T47D (cell line): ENCODE data around the gene LRFN4.
A peak's percentile ranks its signal among the peaks of the same experiment; 100 is the strongest.
"Not testable (repeated sequence)": the region's sequence is repeated elsewhere in the genome, so short reads cannot be mapped to it uniquely, and the experiment has no call there.

Experiments
- DNase-seq, 2 experiments: peaks; one replicate each; pipeline versions ENCODE4 v3.0.0 to v3.0.0-alpha.2; 2011 to 2012; ENCODE audit warnings: low read depth in 1 of 2, low spot score in 1 of 2
- JUND ChIP-seq: IDR thresholded peaks from 2 replicates; pipeline ENCODE4 v1.6.1; 2012; ENCODE audit warnings: low read depth
- in situ Hi-C: cut with HindIII; loops from 2 replicates; pipeline ENCODE4 v1.10.0; 2016; ENCODE audit warnings: low sequenced_read_pairs, low pct_unique_long_range_greater_than_20kb

The LRFN4 gene

GRCh38 chr11:66856496-66857233 is at the start of gene LRFN4:
LRFN4 (plus strand) TSS chr11:66857064; CDS start chr11:66857745, 681 bp downstream.
- in situ Hi-C loops = no loop called here

DNA sequence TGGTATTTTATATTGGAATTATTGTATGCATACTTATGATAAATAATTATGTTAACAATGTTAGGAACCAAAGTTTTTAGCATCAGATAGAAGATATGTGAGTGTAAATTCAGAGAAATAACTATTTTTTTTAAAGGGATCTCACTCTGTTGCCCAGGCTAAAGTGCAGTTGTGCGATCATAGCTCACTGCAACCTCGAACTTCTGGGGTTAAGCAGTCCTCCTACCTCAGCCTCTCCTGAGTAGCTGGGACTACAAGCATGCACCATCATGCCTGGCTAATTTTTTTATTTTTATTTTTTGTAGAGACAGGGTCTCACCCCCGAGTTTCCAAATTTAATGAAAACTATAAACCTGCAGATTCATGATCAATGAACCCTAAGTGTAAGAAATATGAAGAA is 47.3 kb upstream of the LRFN4 start:
- in situ Hi-C loops = no loop called here
- DNase-seq = no peak
- TF ChIP-seq JUND = no peak

More at GRCh38 chr11:66856496-66857233, at the start of gene LRFN4:
- DNase-seq = peak; percentile 83 to 89
- TF ChIP-seq JUND = no peak

GRCh38 chr11:66810576-66811185 is 46.2 kb upstream of the LRFN4 start:
- no peak for DNase-seq
- in situ Hi-C loops = no loop called here
- TF ChIP-seq JUND = no peak

- in situ Hi-C loops = no loop called here
Observed at GRCh38 chr11:66814678-66815077, 42.2 kb upstream of the LRFN4 start.

DNA sequence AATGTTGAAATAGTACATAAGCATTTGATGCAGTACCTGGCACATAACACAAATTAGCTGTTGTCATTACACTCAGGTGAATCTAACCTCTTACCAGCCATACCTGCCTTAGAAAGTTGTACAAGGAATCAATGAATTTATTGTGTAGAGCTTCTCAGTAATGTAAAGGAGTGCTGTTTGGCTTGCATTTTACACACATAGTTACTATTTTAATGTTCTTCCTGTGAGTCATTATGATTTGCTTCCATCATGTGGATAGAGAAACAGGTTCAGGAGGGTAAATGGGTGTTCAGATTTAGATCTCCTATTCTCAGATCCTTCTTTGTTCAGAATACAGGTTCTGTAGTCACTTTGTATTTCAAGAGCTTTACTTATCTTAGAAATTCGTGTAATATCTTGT is 41.2 kb upstream of the LRFN4 start:
- no peak for DNase-seq
- in situ Hi-C loops = no loop called here
- no peak for TF ChIP-seq JUND

More at GRCh38 chr11:66814678-66815077, 42.2 kb upstream of the LRFN4 start:
- no peak for DNase-seq
- TF ChIP-seq JUND = no peak

- no peak for DNase-seq
- TF ChIP-seq JUND = no peak
- in situ Hi-C loops = no loop called here
Observed at GRCh38 chr11:66818231-66818955, 38.5 kb upstream of the LRFN4 start.

DNA sequence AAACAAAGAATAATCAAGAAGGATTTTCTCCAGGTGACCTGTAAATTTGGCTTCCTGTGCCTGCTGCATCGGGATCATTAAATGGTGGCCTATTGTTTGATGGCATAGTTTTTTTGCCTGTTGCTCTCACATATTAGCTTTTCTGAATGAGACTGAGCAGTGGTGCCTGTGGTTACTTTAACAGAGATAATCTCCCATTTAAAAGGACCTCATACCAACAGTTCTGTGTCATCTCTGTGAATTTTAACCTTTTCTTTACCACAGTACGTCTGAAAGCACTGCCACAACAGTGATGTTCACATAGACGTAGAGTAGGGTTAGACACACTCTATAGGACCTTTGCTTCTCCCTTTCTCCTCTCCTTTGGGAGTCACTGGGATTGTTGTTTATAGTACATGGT is 36.5 kb upstream of the LRFN4 start:
- TF ChIP-seq JUND = no peak
- in situ Hi-C loops = no loop called here
- DNase-seq = no peak

GRCh38 chr11:66820901-66821300 is 36.0 kb upstream of the LRFN4 start:
- no peak for DNase-seq
- in situ Hi-C loops = no loop called here
- no peak for TF ChIP-seq JUND

- in situ Hi-C loops = no loop called here
- no peak for TF ChIP-seq JUND
- DNase-seq = no peak
Observed at GRCh38 chr11:66823700-66824099, 33.2 kb upstream of the LRFN4 start.

DNA sequence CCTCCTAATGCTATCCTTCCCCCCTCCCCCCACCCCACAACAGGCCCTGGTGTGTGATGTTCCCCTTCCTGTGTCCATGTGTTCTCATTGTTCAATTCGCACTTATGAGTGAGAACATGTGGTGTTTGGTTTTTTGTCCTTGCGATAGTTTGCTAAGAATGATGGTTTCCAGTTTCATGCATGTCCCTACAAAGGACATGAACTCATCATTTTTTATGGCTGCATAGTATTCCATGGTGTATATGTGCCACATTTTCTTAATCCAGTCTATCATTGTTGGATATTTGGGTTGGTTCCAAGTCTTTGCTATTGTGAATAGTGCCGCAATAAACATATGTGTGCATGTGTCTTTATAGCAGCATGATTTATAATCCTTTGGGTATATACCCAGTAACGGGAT is 32.3 kb upstream of the LRFN4 start:
- DNase-seq, in situ Hi-C loops: not testable (repeated sequence)

DNA sequence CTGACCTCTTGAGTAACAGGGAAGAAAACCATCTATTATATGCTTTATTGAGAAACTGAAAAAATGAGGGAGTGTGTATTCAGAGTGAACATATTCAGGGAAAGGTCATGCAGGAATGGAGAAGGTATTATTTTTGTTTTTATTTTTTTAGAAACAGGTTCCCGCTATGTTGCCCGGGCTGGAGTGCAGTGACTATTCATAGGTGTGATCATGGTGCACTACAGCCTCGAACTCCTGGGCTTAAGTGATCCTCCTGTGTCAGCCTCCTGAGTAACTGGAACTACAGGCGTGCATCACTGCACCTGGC is 22.4 kb upstream of the LRFN4 start:
- TF ChIP-seq JUND = no peak
- no peak for DNase-seq
- in situ Hi-C loops = no loop called here

DNA sequence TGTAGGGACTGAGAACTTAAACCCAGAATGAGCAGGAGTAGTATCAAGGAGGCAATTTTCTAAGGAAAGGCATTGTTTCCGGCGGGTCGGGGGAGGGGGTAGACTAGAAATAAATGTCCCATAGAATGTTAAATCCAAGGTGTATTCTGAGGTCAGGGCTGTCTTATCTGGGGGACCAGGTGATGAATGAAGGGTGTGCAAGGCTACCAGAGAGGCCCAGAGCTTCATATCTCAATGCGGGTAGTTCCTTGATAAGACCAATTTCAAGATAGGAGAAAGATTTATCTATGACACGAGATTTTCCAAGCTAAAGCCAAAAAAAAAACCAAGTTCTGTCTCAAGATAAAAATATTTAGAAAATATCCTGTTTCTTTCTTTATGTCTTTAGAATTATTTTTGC is 21.9 kb upstream of the LRFN4 start:
- in situ Hi-C loops = no loop called here
- no peak for TF ChIP-seq JUND
- DNase-seq = no peak

DNA sequence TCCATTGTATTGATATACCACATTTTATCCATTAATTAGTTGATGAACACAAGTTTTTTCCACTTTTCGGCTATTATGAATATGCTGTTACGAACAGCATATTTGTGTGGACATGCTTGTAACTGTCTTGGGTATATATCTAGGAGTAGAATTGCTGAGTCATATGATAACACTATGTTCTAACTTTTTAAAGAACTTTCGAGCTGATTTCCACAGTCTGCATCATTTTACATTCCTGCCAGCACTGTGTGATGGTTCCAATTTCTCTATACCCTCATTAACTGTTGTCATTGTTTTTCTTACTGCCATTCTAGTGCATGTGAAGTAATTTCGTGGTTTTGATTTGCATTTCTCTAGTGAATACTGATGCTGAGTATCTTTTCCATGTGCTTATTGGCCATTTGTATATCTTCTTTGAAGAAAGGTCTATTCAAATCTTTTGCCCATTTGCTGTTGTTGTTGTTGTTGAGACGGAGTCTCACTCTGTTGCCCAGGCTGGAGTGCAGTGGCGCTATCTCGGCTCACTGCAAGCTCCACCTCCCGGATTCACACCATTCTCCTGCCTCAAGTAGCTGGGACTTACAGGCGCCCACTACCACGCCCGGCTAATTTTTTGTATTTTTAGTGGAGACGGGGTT is 21.0 kb upstream of the LRFN4 start:
- DNase-seq = no peak
- in situ Hi-C loops = no loop called here
- no peak for TF ChIP-seq JUND
